ENCODE measurements around the gene NPM1. TPM values are rescaled to one million over a fixed set of nuclear protein-coding genes. Genes with fewer than 3 reads are reported as not detected.

The NPM1 gene
- total RNA-seq, 1 experiment from 2014 or later: 3,530 TPM

GRCh38 chr5:171451421-171451820 is 63.8 kb downstream of the NPM1 start (continued):
- TF ChIP-seq ZNF532 (CRISPR knock-in tag; IDR thresholded peaks at IDR 0.05; ENCODE audit: borderline replicate concordance) (no peak), CTCF (IDR thresholded peaks at IDR 0.05) (no peak), ELF4 (CRISPR knock-in tag; IDR thresholded peaks at IDR 0.05; ENCODE audit: low read depth) (no peak), NFATC4 (CRISPR knock-in tag; IDR thresholded peaks at IDR 0.05) (no peak), IRF1 (CRISPR knock-in tag; IDR thresholded peaks at IDR 0.05) (no peak), FOXJ3 (CRISPR knock-in tag; IDR thresholded peaks at IDR 0.05; ENCODE audit: borderline replicate concordance) (no peak), HMGA2 (CRISPR knock-in tag; IDR thresholded peaks at IDR 0.05) (no peak), SMAD3 (CRISPR knock-in tag; IDR thresholded peaks at IDR 0.05; ENCODE audit: borderline replicate concordance) (no peak), NFYB (CRISPR knock-in tag; conservative IDR thresholded peaks at IDR 0.05; ENCODE audit: low read depth) (no peak), ZNF121 (CRISPR knock-in tag; IDR thresholded peaks at IDR 0.05) (no peak)
- TF ChIP-seq, protein P1, sequence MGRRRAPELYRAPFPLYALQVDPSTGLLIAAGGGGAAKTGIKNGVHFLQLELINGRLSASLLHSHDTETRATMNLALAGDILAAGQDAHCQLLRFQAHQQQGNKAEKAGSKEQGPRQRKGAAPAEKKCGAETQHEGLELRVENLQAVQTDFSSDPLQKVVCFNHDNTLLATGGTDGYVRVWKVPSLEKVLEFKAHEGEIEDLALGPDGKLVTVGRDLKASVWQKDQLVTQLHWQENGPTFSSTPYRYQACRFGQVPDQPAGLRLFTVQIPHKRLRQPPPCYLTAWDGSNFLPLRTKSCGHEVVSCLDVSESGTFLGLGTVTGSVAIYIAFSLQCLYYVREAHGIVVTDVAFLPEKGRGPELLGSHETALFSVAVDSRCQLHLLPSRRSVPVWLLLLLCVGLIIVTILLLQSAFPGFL (CRISPR knock-in tag; IDR thresholded peaks at IDR 0.05; ENCODE audit: borderline replicate concordance): no peak
- TF ChIP-seq, protein P2, sequence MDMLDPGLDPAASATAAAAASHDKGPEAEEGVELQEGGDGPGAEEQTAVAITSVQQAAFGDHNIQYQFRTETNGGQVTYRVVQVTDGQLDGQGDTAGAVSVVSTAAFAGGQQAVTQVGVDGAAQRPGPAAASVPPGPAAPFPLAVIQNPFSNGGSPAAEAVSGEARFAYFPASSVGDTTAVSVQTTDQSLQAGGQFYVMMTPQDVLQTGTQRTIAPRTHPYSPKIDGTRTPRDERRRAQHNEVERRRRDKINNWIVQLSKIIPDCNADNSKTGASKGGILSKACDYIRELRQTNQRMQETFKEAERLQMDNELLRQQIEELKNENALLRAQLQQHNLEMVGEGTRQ (CRISPR knock-in tag; IDR thresholded peaks at IDR 0.05): no peak

GRCh38 chr5:171453056-171453725 is 65.5 kb downstream of the NPM1 start:
- Mint-ChIP-seq H3K9me3 (no peaks in the 10 kb centered on the region), H3K4me1 (peaks cover 47% of the 10 kb centered on the region), H3K4me3 (no peak overlapping the region), H3K27ac (0 out of 2 replicates have a peak overlapping the region, but pooled peaks have one; percentile 24), H3K36me3 (no peaks in the 10 kb centered on the region), H3K27me3 (ENCODE audit: low read depth) (peaks cover 21% of the 10 kb centered on the region)
- ATAC-seq (no peak), DNase-seq (ENCODE audit: low spot score) (no peak)
- CTCF ChIA-PET: interaction anchor here (0.6 to 3.7 kb wide), 14 partner anchors 8 to 228 kb away, joined by 3 to 29 read pairs (median 4); partner anchors contain the start of gene FGF18
- POLR2A ChIA-PET: no interaction called here
- TF ChIP-seq ATF1 (CRISPR knock-in tag; IDR thresholded peaks at IDR 0.05): no peak
- TF ChIP-seq ZNF219 (CRISPR knock-in tag; IDR thresholded peaks at IDR 0.05; ENCODE audit: borderline replicate concordance): no peak
- TF ChIP-seq TCF7 (CRISPR knock-in tag; IDR thresholded peaks at IDR 0.05; ENCODE audit: low read depth): no peak
- TF ChIP-seq SOX15 (CRISPR knock-in tag; IDR thresholded peaks at IDR 0.05): no peak
- TF ChIP-seq CREB1 (CRISPR knock-in tag; IDR thresholded peaks at IDR 0.05): no peak
- no peak for TF ChIP-seq PRRX2 (CRISPR knock-in tag; IDR thresholded peaks at IDR 0.05)
- TF ChIP-seq, protein P3, sequence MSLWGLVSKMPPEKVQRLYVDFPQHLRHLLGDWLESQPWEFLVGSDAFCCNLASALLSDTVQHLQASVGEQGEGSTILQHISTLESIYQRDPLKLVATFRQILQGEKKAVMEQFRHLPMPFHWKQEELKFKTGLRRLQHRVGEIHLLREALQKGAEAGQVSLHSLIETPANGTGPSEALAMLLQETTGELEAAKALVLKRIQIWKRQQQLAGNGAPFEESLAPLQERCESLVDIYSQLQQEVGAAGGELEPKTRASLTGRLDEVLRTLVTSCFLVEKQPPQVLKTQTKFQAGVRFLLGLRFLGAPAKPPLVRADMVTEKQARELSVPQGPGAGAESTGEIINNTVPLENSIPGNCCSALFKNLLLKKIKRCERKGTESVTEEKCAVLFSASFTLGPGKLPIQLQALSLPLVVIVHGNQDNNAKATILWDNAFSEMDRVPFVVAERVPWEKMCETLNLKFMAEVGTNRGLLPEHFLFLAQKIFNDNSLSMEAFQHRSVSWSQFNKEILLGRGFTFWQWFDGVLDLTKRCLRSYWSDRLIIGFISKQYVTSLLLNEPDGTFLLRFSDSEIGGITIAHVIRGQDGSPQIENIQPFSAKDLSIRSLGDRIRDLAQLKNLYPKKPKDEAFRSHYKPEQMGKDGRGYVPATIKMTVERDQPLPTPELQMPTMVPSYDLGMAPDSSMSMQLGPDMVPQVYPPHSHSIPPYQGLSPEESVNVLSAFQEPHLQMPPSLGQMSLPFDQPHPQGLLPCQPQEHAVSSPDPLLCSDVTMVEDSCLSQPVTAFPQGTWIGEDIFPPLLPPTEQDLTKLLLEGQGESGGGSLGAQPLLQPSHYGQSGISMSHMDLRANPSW (CRISPR knock-in tag; conservative IDR thresholded peaks at IDR 0.05; ENCODE audit: low read depth): no peak
- no peak for TF ChIP-seq CBFB (CRISPR knock-in tag; IDR thresholded peaks at IDR 0.05; ENCODE audit: low read depth)
- TF ChIP-seq, protein P4, sequence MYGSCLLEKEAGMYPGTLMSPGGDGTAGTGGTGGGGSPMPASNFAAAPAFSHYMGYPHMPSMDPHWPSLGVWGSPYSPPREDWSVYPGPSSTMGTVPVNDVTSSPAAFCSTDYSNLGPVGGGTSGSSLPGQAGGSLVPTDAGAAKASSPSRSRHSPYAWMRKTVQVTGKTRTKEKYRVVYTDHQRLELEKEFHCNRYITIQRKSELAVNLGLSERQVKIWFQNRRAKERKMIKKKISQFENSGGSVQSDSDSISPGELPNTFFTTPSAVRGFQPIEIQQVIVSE (CRISPR knock-in tag; IDR thresholded peaks at IDR 0.05; ENCODE audit: borderline replicate concordance): no peak
- TF ChIP-seq JAZF1 (CRISPR knock-in tag; IDR thresholded peaks at IDR 0.05): no peak
